ENCODE measurements around the gene BCL11B. TPM values are rescaled to one million over a fixed set of nuclear protein-coding genes. Genes with fewer than 3 reads are reported as not detected.

Gene BCL11B
- total and polyA plus RNA-seq, 10 of the 15 experiments (the other 5 are each of a cell fraction or from before 2014, with no cell fraction given), result 0.38 to 5.5 (median 1.3) TPM

DNA sequence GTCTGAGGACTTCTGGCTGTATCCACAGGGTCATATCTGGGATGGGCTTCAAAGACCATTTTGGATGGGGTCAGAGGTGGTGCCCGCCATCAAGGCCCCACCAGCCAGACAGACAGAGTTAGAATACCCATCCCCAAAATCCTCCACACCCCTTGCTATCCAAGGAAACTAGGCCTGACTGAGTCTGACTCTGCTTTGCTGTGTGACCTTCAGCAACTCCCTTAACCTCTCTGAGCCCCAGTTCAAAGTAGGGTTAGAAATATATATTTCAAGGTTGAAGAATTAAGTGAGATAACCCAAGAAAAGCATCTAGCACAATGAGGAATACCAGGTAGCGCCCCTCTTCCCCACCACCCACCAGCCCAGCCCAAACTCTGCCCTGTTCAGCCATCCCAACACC is 20.3 kb downstream of the BCL11B start (continued):
- TF ChIP-seq, protein P1, sequence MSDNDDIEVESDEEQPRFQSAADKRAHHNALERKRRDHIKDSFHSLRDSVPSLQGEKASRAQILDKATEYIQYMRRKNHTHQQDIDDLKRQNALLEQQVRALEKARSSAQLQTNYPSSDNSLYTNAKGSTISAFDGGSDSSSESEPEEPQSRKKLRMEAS (IDR thresholded peaks at IDR 0.05; ENCODE audit: low read depth, low read length), result no peak

DNA sequence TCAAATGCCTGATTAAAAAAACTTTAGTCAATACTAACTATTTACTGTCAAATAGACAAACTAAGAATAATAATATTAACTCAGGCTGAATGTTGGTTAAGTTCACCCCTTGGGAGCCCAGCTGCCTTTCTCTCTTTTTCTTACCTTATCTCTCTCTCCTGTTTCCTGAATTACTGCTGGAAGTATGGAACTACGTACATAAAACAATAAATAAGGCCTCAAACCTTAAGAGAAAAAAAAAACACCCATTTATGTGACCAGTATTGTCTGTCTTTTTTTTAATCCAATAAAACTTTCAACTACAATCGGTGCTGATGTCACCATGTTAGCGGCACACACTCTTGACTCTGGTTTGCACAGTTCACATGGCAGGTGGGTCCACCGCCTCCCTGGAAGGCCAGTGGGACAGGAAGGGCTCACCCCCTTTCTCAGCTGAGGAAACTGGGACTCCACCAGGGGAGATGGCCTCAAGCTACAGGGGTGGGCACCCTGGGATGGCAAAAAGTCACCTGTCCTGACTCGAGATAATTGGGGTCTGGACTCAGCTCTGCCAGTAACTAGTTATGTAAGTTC is 21.3 kb downstream of the BCL11B start:
- no peak for TF ChIP-seq BACH1 (IDR thresholded peaks at IDR 0.05; ENCODE audit: borderline replicate concordance)
- TF ChIP-seq ETV6 (conservative IDR thresholded peaks at IDR 0.05 in 1 of 2, IDR thresholded peaks at IDR 0.05 in 1 of 2; ENCODE audit: borderline replicate concordance in 1 of 2, low read depth in 1 of 2), result no peak
- no peak for TF ChIP-seq WRNIP1 (IDR thresholded peaks at IDR 0.05; ENCODE audit: borderline replicate concordance, low read depth, low read length)
- TF ChIP-seq, protein P2, sequence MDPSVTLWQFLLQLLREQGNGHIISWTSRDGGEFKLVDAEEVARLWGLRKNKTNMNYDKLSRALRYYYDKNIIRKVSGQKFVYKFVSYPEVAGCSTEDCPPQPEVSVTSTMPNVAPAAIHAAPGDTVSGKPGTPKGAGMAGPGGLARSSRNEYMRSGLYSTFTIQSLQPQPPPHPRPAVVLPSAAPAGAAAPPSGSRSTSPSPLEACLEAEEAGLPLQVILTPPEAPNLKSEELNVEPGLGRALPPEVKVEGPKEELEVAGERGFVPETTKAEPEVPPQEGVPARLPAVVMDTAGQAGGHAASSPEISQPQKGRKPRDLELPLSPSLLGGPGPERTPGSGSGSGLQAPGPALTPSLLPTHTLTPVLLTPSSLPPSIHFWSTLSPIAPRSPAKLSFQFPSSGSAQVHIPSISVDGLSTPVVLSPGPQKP (IDR thresholded peaks at IDR 0.05; ENCODE audit: low read depth, low read length), result no peak
- no peak for TF ChIP-seq ZNF24 (IDR thresholded peaks at IDR 0.05)
- TF ChIP-seq, protein P3, sequence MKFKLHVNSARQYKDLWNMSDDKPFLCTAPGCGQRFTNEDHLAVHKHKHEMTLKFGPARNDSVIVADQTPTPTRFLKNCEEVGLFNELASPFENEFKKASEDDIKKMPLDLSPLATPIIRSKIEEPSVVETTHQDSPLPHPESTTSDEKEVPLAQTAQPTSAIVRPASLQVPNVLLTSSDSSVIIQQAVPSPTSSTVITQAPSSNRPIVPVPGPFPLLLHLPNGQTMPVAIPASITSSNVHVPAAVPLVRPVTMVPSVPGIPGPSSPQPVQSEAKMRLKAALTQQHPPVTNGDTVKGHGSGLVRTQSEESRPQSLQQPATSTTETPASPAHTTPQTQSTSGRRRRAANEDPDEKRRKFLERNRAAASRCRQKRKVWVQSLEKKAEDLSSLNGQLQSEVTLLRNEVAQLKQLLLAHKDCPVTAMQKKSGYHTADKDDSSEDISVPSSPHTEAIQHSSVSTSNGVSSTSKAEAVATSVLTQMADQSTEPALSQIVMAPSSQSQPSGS (IDR thresholded peaks at IDR 0.05; ENCODE audit: low read length), result no peak
- TF ChIP-seq PAX8 (IDR thresholded peaks at IDR 0.05), result no peak
- TF ChIP-seq NRF1 (conservative IDR thresholded peaks at IDR 0.05; ENCODE audit: low read depth, low read length), result no peak
- TF ChIP-seq, protein P4, sequence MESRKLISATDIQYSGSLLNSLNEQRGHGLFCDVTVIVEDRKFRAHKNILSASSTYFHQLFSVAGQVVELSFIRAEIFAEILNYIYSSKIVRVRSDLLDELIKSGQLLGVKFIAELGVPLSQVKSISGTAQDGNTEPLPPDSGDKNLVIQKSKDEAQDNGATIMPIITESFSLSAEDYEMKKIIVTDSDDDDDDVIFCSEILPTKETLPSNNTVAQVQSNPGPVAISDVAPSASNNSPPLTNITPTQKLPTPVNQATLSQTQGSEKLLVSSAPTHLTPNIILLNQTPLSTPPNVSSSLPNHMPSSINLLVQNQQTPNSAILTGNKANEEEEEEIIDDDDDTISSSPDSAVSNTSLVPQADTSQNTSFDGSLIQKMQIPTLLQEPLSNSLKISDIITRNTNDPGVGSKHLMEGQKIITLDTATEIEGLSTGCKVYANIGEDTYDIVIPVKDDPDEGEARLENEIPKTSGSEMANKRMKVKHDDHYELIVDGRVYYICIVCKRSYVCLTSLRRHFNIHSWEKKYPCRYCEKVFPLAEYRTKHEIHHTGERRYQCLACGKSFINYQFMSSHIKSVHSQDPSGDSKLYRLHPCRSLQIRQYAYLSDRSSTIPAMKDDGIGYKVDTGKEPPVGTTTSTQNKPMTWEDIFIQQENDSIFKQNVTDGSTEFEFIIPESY (IDR thresholded peaks at IDR 0.05), result no peak
- no peak for TF ChIP-seq SUZ12 (IDR thresholded peaks at IDR 0.05; ENCODE audit: unreplicated experiment)
- TF ChIP-seq CBX5 (IDR thresholded peaks at IDR 0.05; ENCODE audit: low read depth), result no peak
- no peak for FAIRE-seq
- no peak overlapping the region for H3K9ac ChIP-seq (ENCODE audit: control insufficient read depth, insufficient read depth, low read length)
- no peaks in the 10 kb centered on the region for H3K9me3 ChIP-seq (replicated peaks; ENCODE audit: control insufficient read depth, insufficient read depth, low read length)
- SMC1A ChIA-PET (ENCODE audit: uncharacterized antibody, unreplicated experiment), result interaction anchor here (1.4 kb wide), 1 partner anchor 12 kb away, joined by 3 read pairs; no protein-coding TSS in a partner anchor
- BruUV-seq (replicated peaks), result no TSS peak
- WGBS (ENCODE audit: insufficient coverage, insufficient replicate concordance, low lambda C conversion rate, missing lambda C conversion rate), result 21% methylated on average over 5 of the region's 5 CpGs
- H3K4me2 ChIP-seq (ENCODE audit: control insufficient read depth, insufficient read depth), result no peak overlapping the region
- POLR2A ChIA-PET, result interaction anchor here (0.5 to 0.7 kb wide), 3 partner anchors 9 to 29 kb away, joined by 3 to 4 read pairs (median 4); no protein-coding TSS in a partner anchor
- no peak for DNase-seq (ENCODE audit: low read depth, low spot score)
- CTCF ChIA-PET, result interaction anchor here (1.1 kb wide), 1 partner anchor 18 kb away, joined by 3 read pairs; no protein-coding TSS in a partner anchor
- H4K20me1 ChIP-seq (ENCODE audit: control insufficient read depth, insufficient read depth), result no peaks in the 10 kb centered on the region
- intact Hi-C loops (cut with micrococcal nuclease; ENCODE audit: unreplicated experiment) (no loop called here), in situ Hi-C loops (cut with MboI) (loop anchor here (25.0 kb wide), 1 partner anchor 1113 kb away; no protein-coding TSS in a partner anchor)
- peaks cover 0 to 2% of the 10 kb centered on the region in 2 experiments; a peak in 2 of 4 replicates for H3K27me3 ChIP-seq (replicated peaks in 1 of 2; ENCODE audit: control insufficient read depth in 2 of 2, insufficient read depth in 2 of 2, low read length in 1 of 2)
- no peak overlapping the region for H3K27ac ChIP-seq (ENCODE audit: control insufficient read depth, insufficient read depth)
- no peaks in the 10 kb centered on the region; a peak in 1 of 4 replicates for H3K36me3 ChIP-seq (ENCODE audit: control insufficient read depth in 2 of 2, insufficient read depth in 2 of 2, low read length in 1 of 2)
- RAD21 ChIA-PET (ENCODE audit: unreplicated experiment), result no interaction called here
- H3K4me3 ChIP-seq, result no peak overlapping the region
- ATAC-seq, result no peak
- no peaks in the 10 kb centered on the region for H3K4me1 ChIP-seq (ENCODE audit: control insufficient read depth, insufficient read depth, low read length)
- no peak overlapping the region for H2AFZ ChIP-seq (ENCODE audit: control insufficient read depth, low read depth, low read length)
- no peaks in the 10 kb centered on the region for H3K79me2 ChIP-seq (ENCODE audit: control insufficient read depth, insufficient read depth, low read length)
